Keratinocyte (primary cell): ENCODE results near the gene VASH2.

Source experiments
- CTCF ChIP-seq, 3 experiments: IDR thresholded peaks in 1 of 3; conservative IDR thresholded peaks in 1 of 3; optimal IDR thresholded peaks in 1 of 3; 2 replicates in 2 of 3; 3 replicates in 1 of 3; pipeline versions ENCODE3 to v1.5.1; 2011; ENCODE audit warnings: low read length in 3 of 3, mild to moderate bottlenecking in 3 of 3, moderate library complexity in 2 of 3, control low read depth in 1 of 3, inconsistent platforms in 1 of 3; ENCODE audit not compliant: insufficient read depth in 2 of 3; ENCODE audit errors: extremely low read depth in 1 of 3
- EZH2 ChIP-seq: IDR thresholded peaks from one replicate; pipeline ENCODE4 v1.6.1; 2012; ENCODE audit warnings: inconsistent platforms, mild to moderate bottlenecking, low read length, moderate library complexity

GRCh38 chr1:212981571-212982328, 31.4 kb downstream of the VASH2 start:
- no peak for TF ChIP-seq CTCF (optimal IDR thresholded peaks at IDR 0.05 in 1 of 3, IDR thresholded peaks at IDR 0.05 in 1 of 3, conservative IDR thresholded peaks at IDR 0.05 in 1 of 3; ENCODE audit: extremely low read depth in 1 of 3, insufficient read depth in 2 of 3, low read length in 3 of 3)
- TF ChIP-seq EZH2, result no peak
